Measurements from ENCODE around the gene SMYD3. TPM values are rescaled to one million over a fixed set of nuclear protein-coding genes. Genes with fewer than 3 reads are reported as not detected.

The SMYD3 gene
- total and polyA plus RNA-seq, 2 of the 13 experiments (the other 11 are each of a cell fraction or from before 2014, with no cell fraction given), result 27.7 to 35.8 TPM

DNA sequence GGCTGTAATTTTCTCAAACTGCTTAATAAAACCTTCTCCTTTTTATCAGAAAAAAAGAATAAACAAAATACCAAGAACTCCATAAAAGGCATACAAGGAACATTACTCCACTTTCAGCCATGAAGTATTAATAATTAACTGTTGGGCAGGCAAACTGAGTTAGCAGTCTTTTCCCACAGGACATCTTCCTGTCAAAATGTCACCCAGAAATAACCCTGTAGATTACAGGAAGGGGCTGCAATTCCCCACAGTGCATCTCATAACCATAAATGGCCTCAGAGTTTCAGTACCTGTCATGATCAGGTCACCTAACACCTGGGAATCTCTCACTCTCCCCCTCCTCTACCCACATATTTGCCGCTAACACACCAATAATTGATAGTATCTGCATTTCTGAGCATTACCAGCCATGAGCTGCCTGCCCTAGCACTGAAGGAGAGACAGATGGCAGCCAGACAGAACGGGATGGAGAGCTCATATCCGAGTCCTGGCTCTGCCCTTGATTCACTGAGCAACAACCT lies 475.0 kb downstream of the SMYD3 start (continued):
- TF ChIP-seq, protein P1, sequence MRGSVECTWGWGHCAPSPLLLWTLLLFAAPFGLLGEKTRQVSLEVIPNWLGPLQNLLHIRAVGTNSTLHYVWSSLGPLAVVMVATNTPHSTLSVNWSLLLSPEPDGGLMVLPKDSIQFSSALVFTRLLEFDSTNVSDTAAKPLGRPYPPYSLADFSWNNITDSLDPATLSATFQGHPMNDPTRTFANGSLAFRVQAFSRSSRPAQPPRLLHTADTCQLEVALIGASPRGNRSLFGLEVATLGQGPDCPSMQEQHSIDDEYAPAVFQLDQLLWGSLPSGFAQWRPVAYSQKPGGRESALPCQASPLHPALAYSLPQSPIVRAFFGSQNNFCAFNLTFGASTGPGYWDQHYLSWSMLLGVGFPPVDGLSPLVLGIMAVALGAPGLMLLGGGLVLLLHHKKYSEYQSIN (CRISPR knock-in tag; IDR thresholded peaks at IDR 0.05; ENCODE audit: borderline replicate concordance), result no peak
- TF ChIP-seq, protein P2, sequence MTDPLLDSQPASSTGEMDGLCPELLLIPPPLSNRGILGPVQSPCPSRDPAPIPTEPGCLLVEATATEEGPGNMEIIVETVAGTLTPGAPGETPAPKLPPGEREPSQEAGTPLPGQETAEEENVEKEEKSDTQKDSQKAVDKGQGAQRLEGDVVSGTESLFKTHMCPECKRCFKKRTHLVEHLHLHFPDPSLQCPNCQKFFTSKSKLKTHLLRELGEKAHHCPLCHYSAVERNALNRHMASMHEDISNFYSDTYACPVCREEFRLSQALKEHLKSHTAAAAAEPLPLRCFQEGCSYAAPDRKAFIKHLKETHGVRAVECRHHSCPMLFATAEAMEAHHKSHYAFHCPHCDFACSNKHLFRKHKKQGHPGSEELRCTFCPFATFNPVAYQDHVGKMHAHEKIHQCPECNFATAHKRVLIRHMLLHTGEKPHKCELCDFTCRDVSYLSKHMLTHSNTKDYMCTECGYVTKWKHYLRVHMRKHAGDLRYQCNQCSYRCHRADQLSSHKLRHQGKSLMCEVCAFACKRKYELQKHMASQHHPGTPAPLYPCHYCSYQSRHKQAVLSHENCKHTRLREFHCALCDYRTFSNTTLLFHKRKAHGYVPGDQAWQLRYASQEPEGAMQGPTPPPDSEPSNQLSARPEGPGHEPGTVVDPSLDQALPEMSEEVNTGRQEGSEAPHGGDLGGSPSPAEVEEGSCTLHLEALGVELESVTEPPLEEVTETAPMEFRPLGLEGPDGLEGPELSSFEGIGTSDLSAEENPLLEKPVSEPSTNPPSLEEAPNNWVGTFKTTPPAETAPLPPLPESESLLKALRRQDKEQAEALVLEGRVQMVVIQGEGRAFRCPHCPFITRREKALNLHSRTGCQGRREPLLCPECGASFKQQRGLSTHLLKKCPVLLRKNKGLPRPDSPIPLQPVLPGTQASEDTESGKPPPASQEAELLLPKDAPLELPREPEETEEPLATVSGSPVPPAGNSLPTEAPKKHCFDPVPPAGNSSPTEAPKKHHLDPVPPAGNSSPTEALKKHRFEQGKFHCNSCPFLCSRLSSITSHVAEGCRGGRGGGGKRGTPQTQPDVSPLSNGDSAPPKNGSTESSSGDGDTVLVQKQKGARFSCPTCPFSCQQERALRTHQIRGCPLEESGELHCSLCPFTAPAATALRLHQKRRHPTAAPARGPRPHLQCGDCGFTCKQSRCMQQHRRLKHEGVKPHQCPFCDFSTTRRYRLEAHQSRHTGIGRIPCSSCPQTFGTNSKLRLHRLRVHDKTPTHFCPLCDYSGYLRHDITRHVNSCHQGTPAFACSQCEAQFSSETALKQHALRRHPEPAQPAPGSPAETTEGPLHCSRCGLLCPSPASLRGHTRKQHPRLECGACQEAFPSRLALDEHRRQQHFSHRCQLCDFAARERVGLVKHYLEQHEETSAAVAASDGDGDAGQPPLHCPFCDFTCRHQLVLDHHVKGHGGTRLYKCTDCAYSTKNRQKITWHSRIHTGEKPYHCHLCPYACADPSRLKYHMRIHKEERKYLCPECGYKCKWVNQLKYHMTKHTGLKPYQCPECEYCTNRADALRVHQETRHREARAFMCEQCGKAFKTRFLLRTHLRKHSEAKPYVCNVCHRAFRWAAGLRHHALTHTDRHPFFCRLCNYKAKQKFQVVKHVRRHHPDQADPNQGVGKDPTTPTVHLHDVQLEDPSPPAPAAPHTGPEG (CRISPR knock-in tag; IDR thresholded peaks at IDR 0.05), result no peak
- TF ChIP-seq ZNF850 (CRISPR knock-in tag; conservative IDR thresholded peaks at IDR 0.05) (no peak), PRMT3 (CRISPR knock-in tag; IDR thresholded peaks at IDR 0.05; ENCODE audit: borderline replicate concordance, low read depth) (no peak), ZNF430 (CRISPR knock-in tag; IDR thresholded peaks at IDR 0.05) (no peak), ZNF652 (CRISPR knock-in tag; IDR thresholded peaks at IDR 0.05; ENCODE audit: borderline replicate concordance, low read depth) (no peak), NONO (IDR thresholded peaks at IDR 0.05) (no peak), NONO (CRISPR knock-in tag; conservative IDR thresholded peaks at IDR 0.05) (no peak), ZNF17 (CRISPR knock-in tag; IDR thresholded peaks at IDR 0.05) (no peak), ZNF891 (CRISPR knock-in tag; IDR thresholded peaks at IDR 0.05) (no peak)
- TF ChIP-seq, protein P3, sequence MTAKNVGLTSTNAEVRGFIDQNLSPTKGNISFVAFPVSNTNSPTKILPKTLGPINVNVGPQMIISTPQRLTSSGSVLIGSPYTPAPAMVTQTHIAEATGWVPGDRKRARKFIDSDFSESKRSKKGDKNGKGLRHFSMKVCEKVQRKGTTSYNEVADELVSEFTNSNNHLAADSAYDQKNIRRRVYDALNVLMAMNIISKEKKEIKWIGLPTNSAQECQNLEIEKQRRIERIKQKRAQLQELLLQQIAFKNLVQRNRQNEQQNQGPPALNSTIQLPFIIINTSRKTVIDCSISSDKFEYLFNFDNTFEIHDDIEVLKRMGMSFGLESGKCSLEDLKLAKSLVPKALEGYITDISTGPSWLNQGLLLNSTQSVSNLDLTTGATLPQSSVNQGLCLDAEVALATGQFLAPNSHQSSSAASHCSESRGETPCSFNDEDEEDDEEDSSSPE (CRISPR knock-in tag; IDR thresholded peaks at IDR 0.05), result no peak
- TF ChIP-seq, protein P4, sequence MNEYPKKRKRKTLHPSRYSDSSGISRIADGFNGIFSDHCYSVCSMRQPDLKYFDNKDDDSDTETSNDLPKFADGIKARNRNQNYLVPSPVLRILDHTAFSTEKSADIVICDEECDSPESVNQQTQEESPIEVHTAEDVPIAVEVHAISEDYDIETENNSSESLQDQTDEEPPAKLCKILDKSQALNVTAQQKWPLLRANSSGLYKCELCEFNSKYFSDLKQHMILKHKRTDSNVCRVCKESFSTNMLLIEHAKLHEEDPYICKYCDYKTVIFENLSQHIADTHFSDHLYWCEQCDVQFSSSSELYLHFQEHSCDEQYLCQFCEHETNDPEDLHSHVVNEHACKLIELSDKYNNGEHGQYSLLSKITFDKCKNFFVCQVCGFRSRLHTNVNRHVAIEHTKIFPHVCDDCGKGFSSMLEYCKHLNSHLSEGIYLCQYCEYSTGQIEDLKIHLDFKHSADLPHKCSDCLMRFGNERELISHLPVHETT (CRISPR knock-in tag; conservative IDR thresholded peaks at IDR 0.05), result no peak
